SKM-1 (cell line): ENCODE data around the gene SPOCD1.

ENCODE experiments used
- DNase-seq: peaks from one replicate; lab custom pipeline; 2025; ENCODE audit not compliant: unreplicated experiment; lab: John Stamatoyannopoulos, UW

The SPOCD1 gene

GRCh38 chr1:31757989-31758388 is 57.8 kb downstream of the SPOCD1 start:
- no peak for DNase-seq

GRCh38 chr1:31757204-31757679 is 58.6 kb downstream of the SPOCD1 start:
- DNase-seq = no peak

DNA sequence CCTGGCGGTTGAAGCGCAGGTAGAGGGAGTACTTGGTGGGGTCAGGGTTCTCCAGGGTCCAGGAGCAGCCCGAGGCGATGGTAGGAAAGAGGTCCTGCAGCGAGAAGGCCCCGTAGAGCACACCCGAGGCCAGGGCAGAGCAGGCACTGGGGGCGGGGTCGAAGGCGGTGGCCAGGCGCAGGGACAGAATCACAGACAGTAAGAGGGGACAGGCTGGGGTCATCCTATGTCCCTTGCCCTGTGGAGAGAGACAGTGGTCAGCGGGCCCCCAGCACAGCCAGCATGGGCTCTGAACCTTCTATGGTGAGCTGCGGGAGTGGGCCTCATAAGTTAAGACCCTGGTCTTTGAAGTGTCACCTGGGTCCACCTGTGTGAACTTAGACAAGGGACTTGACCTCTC is 59.2 kb downstream of the SPOCD1 start:
- DNase-seq = no peak

DNA sequence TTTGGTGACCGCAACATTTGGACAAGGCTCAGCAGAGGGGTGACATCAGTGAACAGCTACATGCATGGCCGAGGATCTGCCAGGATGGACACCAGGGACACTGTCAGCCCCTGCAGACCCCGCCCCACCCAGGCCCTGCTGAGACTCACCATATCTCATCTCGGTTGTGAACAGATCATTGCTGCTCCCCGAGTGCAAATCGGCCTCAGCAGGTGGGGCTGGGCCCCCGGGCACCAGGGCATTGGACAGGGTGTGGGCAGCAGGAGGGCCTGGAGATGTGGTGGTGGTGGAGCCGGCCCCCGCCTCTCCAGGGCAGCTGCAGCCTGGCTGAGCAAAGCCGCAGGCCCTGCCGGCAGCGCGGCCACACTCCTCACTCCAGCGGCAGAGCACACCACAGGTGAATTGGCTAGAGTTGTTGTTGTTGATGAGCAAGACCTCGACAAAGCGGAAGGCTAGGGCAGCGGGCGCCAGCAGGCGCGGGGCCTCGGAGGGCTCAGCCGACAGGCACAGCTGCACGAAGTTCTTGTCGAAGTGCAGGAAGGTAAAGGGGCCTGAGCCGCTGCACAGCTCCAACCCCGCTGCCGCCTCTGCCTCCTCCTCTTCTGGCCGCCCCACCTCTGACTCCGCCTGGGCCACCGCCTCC is 59.9 kb downstream of the SPOCD1 start:
- DNase-seq = no peak

- DNase-seq = no peak
Observed at GRCh38 chr1:31755197-31755611, 60.6 kb downstream of the SPOCD1 start.

GRCh38 chr1:31754397-31754796 is 61.4 kb downstream of the SPOCD1 start:
- DNase-seq = no peak

DNA sequence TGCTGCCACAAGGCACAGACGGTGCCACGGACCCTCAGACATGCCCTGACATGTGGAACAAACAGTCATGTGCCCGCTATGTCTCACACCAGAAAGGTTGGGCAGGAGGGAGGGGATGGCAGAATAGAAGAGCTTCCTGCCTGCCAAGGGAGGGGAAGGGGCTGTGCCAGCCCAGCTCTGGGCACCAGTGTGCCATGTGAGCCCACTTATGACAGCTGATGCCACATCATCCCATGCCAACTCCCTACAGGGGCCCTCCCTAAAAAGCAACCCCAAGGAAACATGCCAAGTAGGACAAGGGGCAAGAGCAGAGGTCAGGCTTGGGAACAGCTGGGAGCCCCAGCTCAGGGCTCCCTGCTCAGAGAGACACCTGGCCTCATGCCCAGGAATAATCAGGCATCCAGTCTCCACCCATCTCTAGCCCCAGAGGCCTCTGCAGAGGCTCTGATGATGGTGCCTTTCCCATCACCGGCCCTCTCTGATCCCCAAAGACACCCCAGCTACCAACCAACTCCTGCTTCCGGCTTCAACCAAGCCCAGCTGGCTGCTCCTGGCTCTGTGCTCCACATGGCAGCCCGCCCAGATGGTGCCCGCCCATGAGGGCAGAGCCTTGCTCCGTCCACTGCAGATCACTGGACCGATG is 62.0 kb downstream of the SPOCD1 start:
- DNase-seq = no peak

DNA sequence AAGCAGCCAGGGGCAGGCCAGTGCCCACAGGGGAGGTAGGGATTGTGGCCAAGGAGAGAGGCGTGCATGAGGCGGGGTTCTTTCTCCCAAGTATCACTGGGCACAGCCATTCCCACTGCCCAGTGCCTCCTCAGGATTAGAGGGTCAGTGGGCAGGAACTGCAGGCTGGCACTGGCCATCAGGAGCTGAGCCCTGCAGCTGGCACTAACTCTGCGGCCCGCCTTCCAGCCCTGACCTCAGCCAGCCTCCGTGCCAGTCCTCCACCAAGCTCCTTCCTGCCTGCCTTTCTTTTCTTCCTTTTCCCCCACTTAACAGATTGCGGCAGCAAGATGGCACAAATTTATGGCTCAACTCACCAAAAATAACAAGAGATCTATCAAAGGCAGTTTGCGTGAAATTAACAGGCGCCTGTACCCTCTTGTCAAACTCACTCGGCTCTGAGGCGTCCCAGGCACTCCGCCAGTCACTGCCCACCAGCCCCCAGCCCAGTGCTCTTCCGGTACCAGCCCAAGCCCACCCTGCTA is 62.8 kb downstream of the SPOCD1 start:
- no peak for DNase-seq

- no peak for DNase-seq
Observed at GRCh38 chr1:31752258-31752657, 63.6 kb downstream of the SPOCD1 start.

- DNase-seq = no peak
Observed at GRCh38 chr1:31751822-31752241, 64.0 kb downstream of the SPOCD1 start.

DNA sequence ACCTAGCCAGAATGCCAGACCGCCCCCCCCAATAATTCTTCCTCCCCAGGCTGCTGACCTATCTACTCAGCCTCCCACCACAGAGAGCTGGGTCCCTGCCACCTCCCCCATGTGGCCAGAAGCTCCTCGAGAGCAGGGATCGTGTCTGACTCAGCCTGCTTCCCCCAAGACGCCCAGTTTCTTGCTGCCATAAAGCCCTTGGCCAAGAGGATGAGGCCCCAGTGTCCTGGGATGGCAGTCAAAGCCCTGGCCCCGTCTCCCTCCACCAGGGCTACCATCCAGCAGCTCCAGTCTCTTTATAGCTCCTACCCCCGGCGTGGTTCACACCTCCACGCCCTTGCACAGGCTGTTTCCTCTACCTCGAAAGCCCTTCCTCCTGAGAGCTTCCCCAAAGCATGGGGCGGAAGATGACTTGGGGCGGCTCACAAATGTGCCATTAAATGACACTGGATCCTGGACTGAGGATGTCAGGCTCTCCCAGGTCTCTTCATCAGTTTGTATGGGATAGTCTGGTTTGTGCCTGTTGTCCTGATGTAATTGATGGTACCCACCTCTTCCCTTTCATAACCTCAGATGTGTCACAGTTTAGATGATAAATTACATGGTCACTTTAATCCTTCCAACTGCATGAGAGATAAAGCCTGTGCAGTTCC is 64.8 kb downstream of the SPOCD1 start:
- DNase-seq = peak; percentile 13

- DNase-seq = peak; percentile 33
Observed at GRCh38 chr1:31749785-31750735, 65.8 kb downstream of the SPOCD1 start.

DNA sequence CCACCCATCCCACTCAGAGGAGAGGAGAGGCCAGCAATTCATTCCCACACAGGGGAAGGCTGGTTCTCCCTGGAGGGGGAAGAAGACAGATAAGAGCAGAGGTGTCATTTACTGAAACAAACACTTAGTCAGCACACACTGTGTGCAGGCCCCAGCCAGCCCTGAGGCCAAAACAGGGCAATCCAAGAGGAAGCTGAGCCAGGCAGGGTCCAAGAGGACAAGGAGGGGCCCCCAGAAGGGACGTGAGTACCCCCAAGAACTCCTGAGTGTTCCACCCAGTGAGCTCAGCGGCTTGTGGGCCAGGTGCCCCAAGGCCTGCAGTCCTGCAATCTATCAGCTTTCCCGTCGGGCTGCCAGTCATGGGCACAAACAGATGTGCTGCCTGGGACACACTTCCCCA is 67.5 kb downstream of the SPOCD1 start:
- no peak for DNase-seq

GRCh38 chr1:31747304-31747703 is 68.5 kb downstream of the SPOCD1 start:
- no peak for DNase-seq

GRCh38 chr1:31746687-31747086 is 69.1 kb downstream of the SPOCD1 start:
- no peak for DNase-seq

GRCh38 chr1:31745946-31746670 is 69.7 kb downstream of the SPOCD1 start:
- DNase-seq = no peak

DNA sequence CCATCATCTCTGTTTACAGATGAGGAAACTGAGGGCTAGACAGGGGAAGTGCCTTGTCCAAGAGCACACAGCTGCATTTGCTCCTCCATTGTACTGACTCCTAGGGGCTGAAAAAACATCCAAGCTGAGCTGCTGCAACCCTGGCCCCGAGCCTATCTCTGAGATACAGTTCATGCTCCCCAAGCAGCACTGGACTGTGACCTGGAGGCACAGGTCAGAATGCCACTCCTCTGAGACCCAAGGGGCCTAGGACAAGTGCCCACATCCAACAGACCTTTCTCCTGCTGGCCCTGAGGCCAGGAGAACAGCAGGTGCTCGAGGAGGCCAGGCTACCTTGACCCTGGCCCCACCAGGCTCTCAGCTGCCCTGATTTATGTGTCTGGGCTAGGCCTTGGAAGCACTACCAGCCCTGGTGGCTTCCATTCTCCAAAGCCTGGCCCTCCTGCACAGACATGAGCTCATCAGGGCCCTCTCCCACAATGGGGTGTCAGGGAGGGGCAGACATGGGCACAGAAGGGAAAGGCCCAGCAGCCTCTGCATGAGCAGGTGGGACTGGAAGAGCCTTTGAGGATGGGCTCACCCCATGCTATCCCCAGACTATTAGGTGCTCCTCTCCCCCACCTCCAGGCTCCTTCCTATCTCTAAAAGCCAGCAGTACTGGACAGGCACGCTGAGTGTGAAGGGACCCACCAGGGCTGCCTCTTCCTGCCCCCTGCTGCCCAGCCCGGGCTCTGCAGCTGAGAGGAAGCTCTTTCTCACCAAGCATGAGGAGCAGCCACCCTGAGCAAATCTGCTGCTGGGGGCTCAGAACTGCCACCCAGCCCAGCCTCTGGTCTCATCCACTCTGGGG is 70.5 kb downstream of the SPOCD1 start:
- DNase-seq = peak; percentile 44

GRCh38 chr1:31744165-31744888 is 71.5 kb downstream of the SPOCD1 start:
- no peak for DNase-seq
